Measurements from ENCODE around the gene PRKAR1B.

Gene PRKAR1B

DNA sequence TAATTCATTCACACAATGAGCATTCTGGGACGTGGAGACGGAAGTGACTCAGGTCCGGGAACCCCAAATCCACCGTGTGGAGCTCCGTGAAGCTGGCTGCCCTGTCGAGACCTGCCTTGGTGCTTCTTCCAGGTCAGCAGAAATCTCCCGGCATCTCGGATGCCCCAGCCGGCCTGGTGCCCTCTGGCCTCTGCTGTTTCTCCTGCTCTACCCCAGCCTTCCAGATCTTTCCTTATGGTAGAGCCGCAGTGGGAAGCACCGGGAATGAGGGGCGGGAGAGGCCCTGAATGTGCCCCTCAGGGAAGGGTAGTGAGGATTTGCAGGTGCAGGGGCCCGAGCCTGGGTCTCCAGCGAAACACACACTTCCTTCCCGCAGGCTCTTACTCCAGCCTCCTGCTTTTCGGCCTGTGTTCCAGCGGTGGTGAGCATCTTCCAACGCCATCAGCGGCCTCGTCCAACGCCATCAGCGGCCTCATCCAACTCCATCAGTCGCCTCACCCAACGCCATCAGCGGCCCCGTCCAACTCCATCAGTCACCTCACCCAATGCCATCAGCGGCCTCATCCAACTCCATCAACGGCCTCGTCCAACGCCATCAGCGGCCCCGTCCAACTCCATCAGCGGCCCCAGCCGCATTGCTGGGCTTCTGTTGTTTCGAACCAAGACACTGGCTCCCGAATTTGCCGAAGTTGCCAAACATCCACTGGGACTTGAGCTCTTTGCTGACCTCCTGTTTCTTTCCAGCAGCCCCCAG, 150.4 kb downstream of the PRKAR1B start:
- DNase-seq (ENCODE audit: extremely low read depth in 1 of 2, low read depth in 1 of 2) = no peak

GRCh38 chr7:575425-576366, 151.4 kb downstream of the PRKAR1B start:
- DNase-seq (ENCODE audit: extremely low read depth in 1 of 2, low read depth in 1 of 2) = no peak

DNA sequence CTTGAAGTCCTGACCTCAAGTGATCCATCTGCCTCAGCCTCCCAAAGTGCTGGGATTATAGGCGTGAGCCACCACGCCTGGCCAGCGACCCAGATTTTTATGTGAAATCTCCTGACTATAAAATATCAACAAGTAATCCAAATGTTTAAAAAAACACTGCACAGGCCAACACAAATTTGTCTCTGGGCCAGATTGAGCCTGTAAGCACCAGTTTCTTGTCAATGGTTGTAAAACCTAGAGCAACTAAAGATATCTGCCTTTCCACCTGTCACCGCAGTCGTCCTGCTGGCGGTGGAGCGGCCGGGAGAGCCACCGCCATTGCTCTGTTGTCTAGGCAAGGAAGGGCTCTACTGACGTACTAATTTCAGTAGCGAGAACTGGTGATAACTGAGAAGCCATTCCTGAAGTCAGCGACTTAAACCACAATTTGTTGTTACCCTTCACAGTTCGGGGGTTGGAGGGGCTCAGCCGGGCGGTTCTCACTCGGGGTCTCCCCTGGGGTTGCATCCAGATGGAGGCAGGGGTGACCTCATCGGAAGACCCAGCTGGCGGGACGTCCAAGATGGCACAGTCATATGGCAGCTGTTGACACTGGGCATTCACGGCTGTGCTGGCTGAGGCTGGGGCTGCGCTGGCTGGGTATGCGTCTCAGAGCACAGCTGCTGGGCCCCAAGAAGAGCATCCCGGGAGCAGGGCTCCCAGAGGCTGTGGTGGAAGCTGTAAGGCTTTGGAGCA, 152.3 kb downstream of the PRKAR1B start:
- DNase-seq (ENCODE audit: extremely low read depth in 1 of 2, low read depth in 1 of 2) = no peak

DNA sequence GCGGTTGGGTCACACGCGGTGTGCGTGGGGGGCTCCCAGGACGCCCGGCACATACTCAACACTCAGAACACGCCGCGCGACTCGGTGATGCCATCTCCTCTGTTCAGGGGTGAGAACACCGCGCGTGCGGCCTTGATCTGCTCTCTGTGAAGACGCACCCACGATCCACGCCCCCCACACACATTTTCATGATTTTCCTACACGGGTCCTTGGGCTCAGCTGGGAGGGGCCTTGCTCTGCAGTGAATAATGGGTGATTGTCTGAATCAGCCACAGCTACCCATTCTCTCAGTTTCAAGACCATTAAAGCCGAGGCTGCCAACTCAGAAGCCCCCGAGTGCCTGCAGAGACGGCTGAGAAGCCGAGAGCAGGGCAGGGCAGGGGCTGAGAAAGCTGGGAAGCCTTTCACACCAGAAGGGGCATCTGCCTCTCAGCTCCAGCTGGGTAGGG, 153.1 kb downstream of the PRKAR1B start:
- no peak for DNase-seq (ENCODE audit: extremely low read depth in 1 of 2, low read depth in 1 of 2)

DNA sequence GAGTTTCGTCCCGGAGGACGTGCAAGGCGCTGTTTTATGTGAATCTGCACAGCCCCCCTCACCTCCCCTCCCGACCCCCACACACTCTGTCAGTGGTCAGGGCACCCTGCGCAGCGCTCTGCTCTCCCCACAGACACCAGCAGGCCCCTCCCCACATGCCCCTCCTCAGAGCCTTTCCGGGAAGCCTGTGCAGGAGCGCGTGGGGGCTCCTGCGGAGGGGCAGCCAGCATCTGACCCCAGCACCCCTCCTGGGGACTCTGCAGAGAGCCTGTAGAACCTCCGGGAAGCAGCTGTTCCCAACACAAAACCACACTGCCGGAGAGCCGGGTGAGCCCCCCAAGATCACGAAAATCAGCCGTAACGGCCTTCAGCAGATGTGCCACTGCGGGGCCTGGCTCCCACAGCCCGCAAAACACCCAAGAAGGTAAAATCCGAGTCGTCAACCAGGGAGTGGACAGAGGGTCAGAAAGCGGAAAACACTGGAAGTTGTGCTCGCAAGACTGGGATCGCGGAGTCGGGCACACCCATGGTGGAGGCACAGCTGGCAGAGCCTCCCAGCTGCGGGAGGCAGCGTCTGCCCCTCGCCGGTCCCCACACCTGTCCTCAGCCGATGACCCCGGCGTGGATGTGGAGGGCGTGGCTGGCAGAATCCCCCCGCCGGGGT, 153.7 kb downstream of the PRKAR1B start:
- DNase-seq (ENCODE audit: extremely low read depth in 1 of 2, low read depth in 1 of 2) = no peak

GRCh38 chr7:572416-573268, 154.4 kb downstream of the PRKAR1B start:
- no peak for DNase-seq (ENCODE audit: extremely low read depth in 1 of 2, low read depth in 1 of 2)

- DNase-seq (ENCODE audit: extremely low read depth in 1 of 2, low read depth in 1 of 2) = no peak
Observed at GRCh38 chr7:571718-572415, 155.2 kb downstream of the PRKAR1B start.

DNA sequence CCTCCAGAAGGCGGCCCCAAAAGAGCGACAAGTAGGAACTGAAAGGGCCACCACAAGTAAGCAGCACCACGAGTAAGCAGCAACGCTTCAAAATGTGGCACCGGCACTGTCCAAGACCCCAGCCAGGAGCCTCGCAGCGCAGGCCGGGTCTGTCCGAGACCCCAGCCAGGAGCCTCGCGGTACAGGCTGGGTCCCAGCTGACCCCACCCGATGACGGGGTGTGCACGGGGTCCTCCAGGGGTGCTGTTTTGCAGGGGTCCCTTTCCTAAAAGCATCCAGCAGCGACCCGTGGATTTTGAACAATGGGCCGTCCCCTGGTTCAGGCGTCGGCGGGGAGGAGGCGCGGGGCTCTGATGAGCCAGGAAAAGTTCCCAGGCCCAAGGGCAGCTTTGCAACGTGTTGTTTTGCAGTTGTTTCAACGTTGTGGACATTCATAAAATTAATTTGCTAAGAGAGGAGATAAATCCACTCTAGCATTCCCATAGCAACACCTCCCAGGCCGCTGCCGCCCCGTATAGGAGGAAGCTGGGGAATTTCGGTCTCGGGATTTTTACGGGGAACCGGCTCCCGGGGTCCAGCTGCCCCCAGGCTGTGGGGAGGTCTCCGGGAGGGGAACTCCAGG, 155.9 kb downstream of the PRKAR1B start:
- DNase-seq (ENCODE audit: extremely low read depth in 1 of 2, low read depth in 1 of 2) = no peak

DNA sequence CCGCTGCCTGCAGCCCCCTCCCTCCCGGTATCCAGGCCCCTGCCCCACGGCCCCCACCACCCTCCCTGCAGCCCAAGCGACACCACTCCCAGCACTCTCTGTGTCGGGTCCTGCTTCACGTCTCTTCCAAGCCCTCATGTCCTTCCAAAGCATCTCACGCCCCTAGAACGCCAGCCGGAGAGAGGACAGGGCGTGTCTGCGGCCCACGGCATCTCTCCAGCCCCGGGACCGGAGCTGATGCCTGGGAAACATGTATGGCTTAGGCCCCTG, 156.3 kb downstream of the PRKAR1B start:
- no peak for DNase-seq (ENCODE audit: extremely low read depth in 1 of 2, low read depth in 1 of 2)

- DNase-seq (ENCODE audit: extremely low read depth in 1 of 2, low read depth in 1 of 2) = no peak
Observed at GRCh38 chr7:569996-570800, 156.9 kb downstream of the PRKAR1B start.

DNA sequence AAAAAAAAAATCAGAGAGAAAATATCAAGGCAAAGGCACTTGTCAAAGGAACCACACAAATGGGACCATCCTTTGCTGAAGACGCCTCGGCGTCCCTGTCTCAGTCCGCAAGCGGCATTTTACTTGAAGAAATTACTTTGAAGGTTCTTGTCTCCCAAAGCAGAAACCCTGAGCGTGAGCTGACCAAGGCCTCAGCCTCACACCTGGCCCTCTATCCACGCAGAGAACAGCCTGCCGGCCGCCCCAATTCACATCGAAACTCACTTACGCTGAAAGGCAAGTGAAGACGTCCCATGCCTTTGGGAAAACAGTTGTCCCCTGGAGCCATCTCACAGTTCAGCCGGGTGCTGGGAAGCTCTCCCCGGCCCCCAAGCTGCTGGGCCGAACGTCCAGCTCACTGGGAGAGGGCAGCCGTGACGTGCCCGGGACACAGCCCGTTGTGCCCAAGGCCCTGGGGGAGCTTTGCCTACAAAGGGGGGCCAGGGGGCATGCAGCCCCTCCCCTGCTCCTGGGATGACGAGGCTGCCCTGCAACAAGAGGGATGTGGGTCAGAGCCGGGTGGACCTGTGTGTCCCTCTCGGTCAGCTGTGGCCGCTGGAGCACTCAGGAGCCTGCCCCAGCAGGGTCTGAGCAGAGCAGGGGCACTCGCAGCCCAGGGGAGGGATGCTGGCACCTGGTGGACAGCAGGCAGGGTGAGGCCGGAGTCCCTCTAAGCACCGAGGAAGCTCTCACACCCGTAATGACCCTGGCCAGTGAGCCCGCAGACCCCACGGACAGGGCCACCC, 157.8 kb downstream of the PRKAR1B start:
- no peak for DNase-seq (ENCODE audit: extremely low read depth in 1 of 2, low read depth in 1 of 2)

DNA sequence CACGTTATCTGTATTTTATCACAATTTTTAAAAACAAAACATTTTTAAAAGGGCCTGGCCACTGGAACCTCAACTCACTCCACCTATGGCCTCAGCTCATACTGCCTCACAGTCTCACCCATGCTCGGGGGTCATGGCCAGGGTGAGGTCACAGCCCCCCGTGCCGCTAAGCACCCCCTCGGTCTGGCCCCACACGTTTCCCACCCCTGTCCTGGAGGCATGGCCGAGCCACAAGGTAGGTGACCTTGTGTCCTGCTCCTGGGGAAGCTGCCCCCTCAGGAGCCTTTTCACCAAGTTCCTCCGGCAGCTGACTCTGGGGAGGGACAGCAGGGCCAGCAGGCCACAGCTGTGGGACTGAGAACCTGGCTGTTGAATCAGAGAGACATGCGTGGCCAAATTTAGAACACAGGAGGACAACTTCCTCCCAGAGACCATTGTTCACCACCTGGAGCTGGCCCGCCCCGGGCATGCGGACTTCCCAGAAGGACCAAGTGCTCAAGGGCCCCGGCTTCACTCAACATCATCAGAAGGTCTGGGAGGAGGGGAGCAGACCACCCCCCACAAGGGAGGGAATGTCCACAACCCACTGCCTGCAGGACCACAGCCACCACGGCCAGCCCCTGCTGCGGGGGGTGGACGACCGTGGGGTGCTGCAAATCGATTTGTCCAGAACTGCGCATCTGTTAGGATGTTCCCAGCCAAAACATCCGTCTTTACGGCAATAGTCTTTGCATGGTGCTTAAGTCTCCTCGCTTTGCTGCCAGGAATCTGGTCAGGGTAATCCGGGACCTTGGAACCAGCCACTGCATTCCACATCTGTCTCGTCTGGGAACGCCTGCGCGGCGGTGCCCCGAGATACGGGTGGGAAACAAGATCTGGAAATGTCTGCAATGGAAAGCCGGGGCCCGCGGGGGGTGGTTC, 158.8 kb downstream of the PRKAR1B start:
- no peak for DNase-seq (ENCODE audit: extremely low read depth in 1 of 2, low read depth in 1 of 2)

DNA sequence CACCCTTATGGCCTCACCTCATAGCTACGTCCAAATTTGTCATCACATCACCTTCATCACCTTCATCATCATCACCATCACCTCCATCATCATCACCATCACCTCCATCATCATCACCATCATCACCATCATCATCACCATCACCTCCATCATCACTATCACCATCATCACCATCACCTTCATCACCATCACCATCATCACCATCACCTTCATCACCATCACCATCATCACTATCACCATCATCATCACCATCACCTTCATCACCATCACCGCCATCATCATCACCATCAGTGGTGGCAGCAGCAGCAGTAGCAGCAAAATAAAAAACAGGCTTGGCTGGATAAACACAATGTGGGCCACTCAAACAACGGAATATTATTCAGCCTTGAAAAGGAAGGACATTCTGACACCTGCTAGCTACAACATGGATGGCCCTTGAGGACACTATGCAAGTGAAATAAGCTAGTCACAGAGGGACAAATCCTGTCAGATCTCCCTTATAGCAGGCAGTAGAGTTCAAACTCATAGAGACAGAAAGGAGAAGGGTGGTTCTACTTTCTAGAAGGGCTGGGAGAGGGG, 159.7 kb downstream of the PRKAR1B start:
- DNase-seq (ENCODE audit: extremely low read depth in 1 of 2, low read depth in 1 of 2) = no peak

DNA sequence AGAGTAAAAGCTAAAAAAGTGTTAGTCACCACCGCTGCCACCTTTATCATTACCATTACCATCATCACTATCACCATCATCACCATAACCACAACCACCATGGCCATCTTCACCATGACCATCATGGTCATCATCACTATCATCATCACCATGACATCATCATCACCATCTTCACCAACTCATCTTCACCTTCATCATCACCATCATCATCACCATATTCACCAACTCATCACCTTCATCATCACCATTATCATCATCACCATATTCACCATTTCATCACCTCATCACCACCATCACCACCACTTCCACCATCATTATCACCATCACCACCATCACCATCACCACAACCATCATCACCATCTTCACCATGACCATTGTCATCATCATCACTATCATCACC, 161.0 kb downstream of the PRKAR1B start:
- DNase-seq (ENCODE audit: extremely low read depth in 1 of 2, low read depth in 1 of 2) = no peak

DNA sequence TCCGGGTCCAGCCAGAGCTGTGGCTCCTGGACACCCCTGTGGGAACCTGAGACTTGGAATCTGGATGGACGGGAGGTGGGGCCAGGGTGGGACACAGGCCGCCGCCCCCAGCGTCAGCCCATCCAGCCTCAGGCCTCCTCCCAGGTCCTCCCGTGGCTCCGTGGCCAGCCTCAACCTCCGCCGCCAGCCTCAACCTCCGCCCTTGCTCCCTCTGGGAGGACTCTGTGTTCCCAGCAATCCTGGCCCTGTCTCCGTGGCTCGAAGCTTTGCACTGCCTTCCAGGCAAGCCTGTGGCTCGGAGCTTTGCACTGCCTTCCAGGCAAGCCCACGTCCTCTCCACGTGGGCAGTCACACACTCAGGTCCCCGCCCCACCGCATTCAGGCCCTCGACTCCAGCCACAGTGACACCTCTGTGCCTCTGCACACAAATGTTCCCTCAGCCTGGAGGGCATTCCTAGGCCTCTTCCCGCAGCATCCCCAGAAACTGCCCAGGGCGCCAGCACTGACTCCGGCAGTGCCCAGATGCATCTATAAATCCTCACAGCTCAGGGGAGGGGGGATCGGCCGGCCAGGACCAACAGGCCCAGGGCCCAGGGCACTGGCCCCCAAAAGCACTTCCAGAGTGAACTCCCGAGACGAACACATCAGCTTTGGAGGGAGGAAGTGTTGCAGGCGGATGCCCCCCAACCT, 162.8 kb downstream of the PRKAR1B start:
- no peak for DNase-seq (ENCODE audit: extremely low read depth in 1 of 2, low read depth in 1 of 2)

All from activated CD8-positive, alpha-beta memory T cell treated with anti-CD3 and anti-CD28 coated beads for 1 hour (primary cell).